ENCODE measurements around the gene BCHE.

DNA sequence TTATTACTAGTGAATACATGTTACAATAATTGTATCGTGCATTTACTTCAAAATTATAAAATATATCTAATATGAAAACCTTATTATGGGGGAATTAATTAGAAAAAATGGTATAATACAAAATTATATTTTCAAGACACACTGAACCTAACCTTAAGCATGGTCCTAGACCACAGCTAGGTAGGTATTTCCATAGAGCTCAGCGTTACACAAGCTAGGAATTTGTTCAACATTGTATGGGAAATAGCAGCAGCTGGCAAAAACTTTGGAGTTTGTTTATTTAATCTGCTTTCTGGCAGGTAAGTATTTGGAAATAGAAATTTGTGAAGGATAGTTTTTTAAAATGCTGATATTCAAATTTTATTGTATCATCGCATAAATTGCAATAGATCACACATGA is 52.9 kb downstream of the BCHE start:
- TF ChIP-seq, protein P1, sequence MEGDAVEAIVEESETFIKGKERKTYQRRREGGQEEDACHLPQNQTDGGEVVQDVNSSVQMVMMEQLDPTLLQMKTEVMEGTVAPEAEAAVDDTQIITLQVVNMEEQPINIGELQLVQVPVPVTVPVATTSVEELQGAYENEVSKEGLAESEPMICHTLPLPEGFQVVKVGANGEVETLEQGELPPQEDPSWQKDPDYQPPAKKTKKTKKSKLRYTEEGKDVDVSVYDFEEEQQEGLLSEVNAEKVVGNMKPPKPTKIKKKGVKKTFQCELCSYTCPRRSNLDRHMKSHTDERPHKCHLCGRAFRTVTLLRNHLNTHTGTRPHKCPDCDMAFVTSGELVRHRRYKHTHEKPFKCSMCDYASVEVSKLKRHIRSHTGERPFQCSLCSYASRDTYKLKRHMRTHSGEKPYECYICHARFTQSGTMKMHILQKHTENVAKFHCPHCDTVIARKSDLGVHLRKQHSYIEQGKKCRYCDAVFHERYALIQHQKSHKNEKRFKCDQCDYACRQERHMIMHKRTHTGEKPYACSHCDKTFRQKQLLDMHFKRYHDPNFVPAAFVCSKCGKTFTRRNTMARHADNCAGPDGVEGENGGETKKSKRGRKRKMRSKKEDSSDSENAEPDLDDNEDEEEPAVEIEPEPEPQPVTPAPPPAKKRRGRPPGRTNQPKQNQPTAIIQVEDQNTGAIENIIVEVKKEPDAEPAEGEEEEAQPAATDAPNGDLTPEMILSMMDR (IDR thresholded peaks at IDR 0.05; ENCODE audit: extremely low read depth in 1 of 2, insufficient read depth in 1 of 2, low read depth in 1 of 2, low read length in 2 of 2) = no peak
- TF ChIP-seq EZH2 (IDR thresholded peaks at IDR 0.05; ENCODE audit: borderline replicate concordance, low read depth, low read length, severe bottlenecking) (no peak), POLR2AphosphoS5 (IDR thresholded peaks at IDR 0.05; ENCODE audit: insufficient read depth, low read depth, low read length) (no peak), GATA2 (IDR thresholded peaks at IDR 0.05; ENCODE audit: insufficient read depth, insufficient read length, low read depth, low read length) (no peak), POLR2A (IDR thresholded peaks at IDR 0.05; ENCODE audit: low read depth, low read length) (no peak), JUN (IDR thresholded peaks at IDR 0.05; ENCODE audit: borderline replicate concordance, insufficient read depth, insufficient read length, low read depth) (no peak), MYC (IDR thresholded peaks at IDR 0.05; ENCODE audit: low read depth, low read length) (no peak), FOS (IDR thresholded peaks at IDR 0.05; ENCODE audit: borderline replicate concordance, insufficient read depth, low read length) (no peak)
- TF ChIP-seq, protein P2, sequence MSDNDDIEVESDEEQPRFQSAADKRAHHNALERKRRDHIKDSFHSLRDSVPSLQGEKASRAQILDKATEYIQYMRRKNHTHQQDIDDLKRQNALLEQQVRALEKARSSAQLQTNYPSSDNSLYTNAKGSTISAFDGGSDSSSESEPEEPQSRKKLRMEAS (IDR thresholded peaks at IDR 0.05; ENCODE audit: insufficient read depth, insufficient read length) = no peak
